ENCODE results near the gene C10orf90.

GRCh38 chr10:126465771-126466170, 204.7 kb downstream of the C10orf90 start:
- TF ChIP-seq CTCF (IDR thresholded peaks at IDR 0.05; ENCODE audit: low read depth, low read length, poor library complexity, severe bottlenecking), result no peak
- no peak for TF ChIP-seq EZH2phosphoT487 (IDR thresholded peaks at IDR 0.05; ENCODE audit: borderline replicate concordance, low read length)

Measured in DOHH2 (cell line).